GM23338 (cell line): ENCODE data around the gene KLF11. TPM values are rescaled to one million over a fixed set of nuclear protein-coding genes. Genes with fewer than 3 reads are reported as not detected.

Experiments used
- ATAC-seq: fragments of 200-7000 bp; cut with Tn5 transposase; 3 replicates; pipeline ENCODE4 v1.9.1; 2020
- DNase-seq: peaks from one replicate; pipeline ENCODE4 v3.0.0-alpha.2; 2015; ENCODE audit warnings: low spot score
- H2AFZ ChIP-seq: fragments of 200-600 bp; sonication (generic); 2 replicates; pipeline ENCODE4 v1.8.0; 2016; ENCODE audit warnings: antibody characterized with exemption, mild to moderate bottlenecking, moderate library complexity
- H3F3A ChIP-seq: fragments of 200-600 bp; sonication (generic); replicated peaks from 2 replicates; pipeline ENCODE4 v1.8.0; 2017; ENCODE audit warnings: antibody characterized with exemption, mixed run types, low read depth
- H3K27ac ChIP-seq: fragments of 200-600 bp; sonication (generic); 2 replicates; pipeline ENCODE4 v1.6.1; 2016; ENCODE audit warnings: low read depth
- H3K27me3 ChIP-seq: fragments of 200-600 bp; sonication (generic); 2 replicates; pipeline ENCODE4 v1.8.0; 2016; ENCODE audit warnings: mild to moderate bottlenecking, mixed run types, moderate library complexity; ENCODE audit not compliant: insufficient read depth
- H3K36me3 ChIP-seq: fragments of 200-600 bp; sonication (generic); 2 replicates; pipeline ENCODE4 v1.8.0; 2016; ENCODE audit warnings: mild to moderate bottlenecking; ENCODE audit not compliant: insufficient read depth
- H3K4me1 ChIP-seq: fragments of 200-600 bp; sonication (generic); 2 replicates; pipeline ENCODE4 v1.8.0; 2016; ENCODE audit warnings: mild to moderate bottlenecking, moderate library complexity; ENCODE audit not compliant: insufficient read depth
- H3K4me2 ChIP-seq: fragments of 200-600 bp; sonication (generic); 2 replicates; pipeline ENCODE4 v1.7.1; 2017; ENCODE audit warnings: mixed run types
- H3K4me3 ChIP-seq: fragments of 200-600 bp; sonication (generic); 2 replicates; pipeline ENCODE4 v1.6.1; 2016; ENCODE audit warnings: mixed run types
- H3K79me2 ChIP-seq: fragments of 200-600 bp; sonication (generic); replicated peaks from 2 replicates; pipeline ENCODE4 v1.8.0; 2017; ENCODE audit warnings: mild to moderate bottlenecking; ENCODE audit not compliant: insufficient read depth
- H3K9me2 ChIP-seq: fragments of 200-600 bp; sonication (generic); 2 replicates; pipeline ENCODE4 v1.8.0; 2017; ENCODE audit not compliant: insufficient read depth
- H4K20me1 ChIP-seq: fragments of 200-600 bp; sonication (generic); replicated peaks from 2 replicates; pipeline ENCODE4 v1.8.0; 2017; ENCODE audit warnings: mild to moderate bottlenecking; ENCODE audit not compliant: insufficient read depth
- H3K27ac Mint-ChIP-seq: 2 replicates; pipeline ENCODE4 v1.8.0; 2020; ENCODE audit warnings: inconsistent platforms, mild to moderate bottlenecking, moderate library complexity, mixed read lengths
- H3K27me3 Mint-ChIP-seq: 3 replicates; pipeline ENCODE4 v1.8.0; 2022; ENCODE audit warnings: low read depth, mild to moderate bottlenecking, moderate library complexity, mixed read lengths, inconsistent platforms; ENCODE audit not compliant: insufficient read depth, poor library complexity
- H3K36me3 Mint-ChIP-seq: 3 replicates; pipeline ENCODE4 v1.8.0; 2021; ENCODE audit warnings: low read depth, mild to moderate bottlenecking, inconsistent platforms, moderate library complexity, mixed read lengths
- H3K4me1 Mint-ChIP-seq: 3 replicates; pipeline ENCODE4 v1.8.0; 2020; ENCODE audit warnings: mild to moderate bottlenecking, inconsistent platforms, mixed read lengths
- H3K4me3 Mint-ChIP-seq: 3 replicates; pipeline ENCODE4 v1.8.0; 2021; ENCODE audit warnings: moderate library complexity, mild to moderate bottlenecking, inconsistent platforms, mixed read lengths
- H3K9me3 Mint-ChIP-seq: 3 replicates; pipeline ENCODE4 v1.8.0; 2020; ENCODE audit warnings: moderate library complexity, mild to moderate bottlenecking, inconsistent platforms, mixed read lengths
- CREB1 ChIP-seq: fragments of 250-450 bp; sonication (Bioruptor Pico); IDR thresholded peaks from 2 replicates; pipeline ENCODE4 v1.5.0; 2020; ENCODE audit warnings: low read depth, mild to moderate bottlenecking, moderate library complexity
- EZH2 ChIP-seq: fragments of 200-600 bp; sonication (generic); IDR thresholded peaks from one replicate; pipeline ENCODE4 v1.8.0; 2017; ENCODE audit warnings: antibody characterized with exemption, mild to moderate bottlenecking, low read depth; ENCODE audit not compliant: unreplicated experiment
- EZH2phosphoT487 ChIP-seq: fragments of 200-600 bp; sonication (generic); IDR thresholded peaks from one replicate; pipeline ENCODE4 v1.8.1; 2018; ENCODE audit warnings: antibody characterized with exemption; ENCODE audit not compliant: unreplicated experiment
- JUNB ChIP-seq: IDR thresholded peaks from one replicate; pipeline ENCODE4 v1.6.1; 2016; ENCODE audit warnings: antibody characterized with exemption; ENCODE audit not compliant: unreplicated experiment
- NANOG ChIP-seq: IDR thresholded peaks from 2 replicates; pipeline ENCODE4 v1.6.1; 2016; ENCODE audit warnings: antibody characterized with exemption, borderline replicate concordance
- POLR2AphosphoS5 ChIP-seq: IDR thresholded peaks from 2 replicates; pipeline ENCODE4 v1.6.1; 2016; ENCODE audit warnings: antibody characterized with exemption, low read depth
- STAT1 ChIP-seq: IDR thresholded peaks from one replicate; pipeline ENCODE4 v1.6.1; 2016; ENCODE audit warnings: antibody characterized with exemption; ENCODE audit not compliant: unreplicated experiment
- ZNF114 ChIP-seq: fragments of 250-450 bp; sonication (Bioruptor Pico); IDR thresholded peaks from 2 replicates; pipeline ENCODE4 v1.5.0; 2020; ENCODE audit warnings: mild to moderate bottlenecking, moderate library complexity
- ZNF331 ChIP-seq: fragments of 250-450 bp; sonication (Bioruptor Pico); IDR thresholded peaks from 2 replicates; pipeline ENCODE4 v1.5.0; 2020; ENCODE audit warnings: low read depth, mild to moderate bottlenecking, moderate library complexity
- polyA plus RNA-seq: library from polyadenylated mRNA; unstranded; fragments of >200 nt; fragmentation: Nextera tagmentation; extraction: Ambion mirVana; gene quantifications from 2 replicates; pipeline ENCODE4 v1.2.1, GENCODE V29; 2016
- total RNA-seq: library from RNA; depleted of rRNA; stranded (reverse); fragments of >200 nt; shearing (Covaris generic); gene quantifications from 2 replicates; pipeline ENCODE4 v1.2.3, GENCODE V29; 2014
- TF ChIP-seq, protein P1 (sequence below), 2 experiments: fragments of 200-600 bp in 1 of 2; sonication (generic) in 1 of 2; conservative IDR thresholded peaks; 2 replicates each; pipeline versions ENCODE4 v1.5.1 to v1.6.1; 2016 to 2017; ENCODE audit warnings: antibody characterized with exemption in 2 of 2, low read depth in 2 of 2, mild to moderate bottlenecking in 2 of 2, moderate library complexity in 1 of 2
- TF ChIP-seq, protein P2 (sequence below): IDR thresholded peaks from 2 replicates; pipeline ENCODE4 v1.6.1; 2016; ENCODE audit warnings: antibody characterized with exemption
- TF ChIP-seq, protein P3 (sequence below): IDR thresholded peaks from one replicate; pipeline ENCODE4 v1.6.1; 2018; ENCODE audit warnings: antibody characterized with exemption; ENCODE audit not compliant: unreplicated experiment

The KLF11 gene
- total and polyA plus RNA-seq, 2 experiments from 2014 or later = 1.4 to 5.6 TPM

DNA sequence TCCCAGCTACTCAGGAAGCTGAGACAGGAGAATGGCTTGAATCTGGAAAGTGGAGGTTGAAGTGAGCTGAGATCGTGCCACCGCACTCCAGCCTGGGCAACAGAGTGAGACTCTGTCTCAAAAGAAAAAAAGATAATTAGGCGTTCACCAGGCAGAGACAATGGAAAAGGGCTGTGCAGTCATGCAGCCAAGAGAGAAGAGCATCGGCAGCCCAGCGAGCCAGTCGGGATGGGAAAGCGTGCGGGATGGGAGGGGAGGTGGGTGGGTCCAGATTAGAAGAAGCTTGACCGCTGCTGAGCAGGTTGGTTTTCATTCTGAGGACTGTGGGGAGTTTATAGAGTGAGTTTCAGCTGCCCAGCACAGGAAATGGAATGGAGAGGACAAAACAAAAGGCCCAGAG lies 51.8 kb downstream of the KLF11 start:
- ATAC-seq = no peak
- TF ChIP-seq ZNF114 (CRISPR knock-in tag) = no peak
- TF ChIP-seq, protein P1, sequence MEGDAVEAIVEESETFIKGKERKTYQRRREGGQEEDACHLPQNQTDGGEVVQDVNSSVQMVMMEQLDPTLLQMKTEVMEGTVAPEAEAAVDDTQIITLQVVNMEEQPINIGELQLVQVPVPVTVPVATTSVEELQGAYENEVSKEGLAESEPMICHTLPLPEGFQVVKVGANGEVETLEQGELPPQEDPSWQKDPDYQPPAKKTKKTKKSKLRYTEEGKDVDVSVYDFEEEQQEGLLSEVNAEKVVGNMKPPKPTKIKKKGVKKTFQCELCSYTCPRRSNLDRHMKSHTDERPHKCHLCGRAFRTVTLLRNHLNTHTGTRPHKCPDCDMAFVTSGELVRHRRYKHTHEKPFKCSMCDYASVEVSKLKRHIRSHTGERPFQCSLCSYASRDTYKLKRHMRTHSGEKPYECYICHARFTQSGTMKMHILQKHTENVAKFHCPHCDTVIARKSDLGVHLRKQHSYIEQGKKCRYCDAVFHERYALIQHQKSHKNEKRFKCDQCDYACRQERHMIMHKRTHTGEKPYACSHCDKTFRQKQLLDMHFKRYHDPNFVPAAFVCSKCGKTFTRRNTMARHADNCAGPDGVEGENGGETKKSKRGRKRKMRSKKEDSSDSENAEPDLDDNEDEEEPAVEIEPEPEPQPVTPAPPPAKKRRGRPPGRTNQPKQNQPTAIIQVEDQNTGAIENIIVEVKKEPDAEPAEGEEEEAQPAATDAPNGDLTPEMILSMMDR (conservative IDR thresholded peaks at IDR 0.05; ENCODE audit: low read depth in 2 of 2) = no peak
- TF ChIP-seq CREB1 (CRISPR knock-in tag) = no peak
- TF ChIP-seq EZH2phosphoT487 = no peak
- no peak for TF ChIP-seq EZH2
- no peak for TF ChIP-seq POLR2AphosphoS5
- no peak for TF ChIP-seq JUNB
- TF ChIP-seq, protein P2, sequence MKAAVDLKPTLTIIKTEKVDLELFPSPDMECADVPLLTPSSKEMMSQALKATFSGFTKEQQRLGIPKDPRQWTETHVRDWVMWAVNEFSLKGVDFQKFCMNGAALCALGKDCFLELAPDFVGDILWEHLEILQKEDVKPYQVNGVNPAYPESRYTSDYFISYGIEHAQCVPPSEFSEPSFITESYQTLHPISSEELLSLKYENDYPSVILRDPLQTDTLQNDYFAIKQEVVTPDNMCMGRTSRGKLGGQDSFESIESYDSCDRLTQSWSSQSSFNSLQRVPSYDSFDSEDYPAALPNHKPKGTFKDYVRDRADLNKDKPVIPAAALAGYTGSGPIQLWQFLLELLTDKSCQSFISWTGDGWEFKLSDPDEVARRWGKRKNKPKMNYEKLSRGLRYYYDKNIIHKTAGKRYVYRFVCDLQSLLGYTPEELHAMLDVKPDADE = no peak
- TF ChIP-seq NANOG = no peak
- no peak for TF ChIP-seq STAT1
- DNase-seq = no peak
- peaks cover 12% of the 10 kb centered on the region for H3K27me3 Mint-ChIP-seq
- Histone ChIP-seq H3K4me2 (no peak overlapping the region), H4K20me1 (no peaks in the 10 kb centered on the region), H2AFZ (no peak overlapping the region), H3K9me2 (no peaks in the 10 kb centered on the region), H3F3A (no peaks in the 10 kb centered on the region), H3K79me2 (no peaks in the 10 kb centered on the region), H3K4me3 (no peak overlapping the region), H3K27ac (no peak overlapping the region), H3K4me1 (no peaks in the 10 kb centered on the region; the same call in 1 of the 2 replicates), H3K27me3 (no peaks in the 10 kb centered on the region), H3K36me3 (no peaks in the 10 kb centered on the region)
- no peak overlapping the region for H3K27ac Mint-ChIP-seq
- no peaks in the 10 kb centered on the region for H3K36me3 Mint-ChIP-seq
- H3K4me1 Mint-ChIP-seq = peaks cover 27% of the 10 kb centered on the region
- 0 out of 3 replicates have a peak, but pooled peaks cover 8% of the 10 kb centered on the region for H3K9me3 Mint-ChIP-seq
- no peak overlapping the region for H3K4me3 Mint-ChIP-seq

DNA sequence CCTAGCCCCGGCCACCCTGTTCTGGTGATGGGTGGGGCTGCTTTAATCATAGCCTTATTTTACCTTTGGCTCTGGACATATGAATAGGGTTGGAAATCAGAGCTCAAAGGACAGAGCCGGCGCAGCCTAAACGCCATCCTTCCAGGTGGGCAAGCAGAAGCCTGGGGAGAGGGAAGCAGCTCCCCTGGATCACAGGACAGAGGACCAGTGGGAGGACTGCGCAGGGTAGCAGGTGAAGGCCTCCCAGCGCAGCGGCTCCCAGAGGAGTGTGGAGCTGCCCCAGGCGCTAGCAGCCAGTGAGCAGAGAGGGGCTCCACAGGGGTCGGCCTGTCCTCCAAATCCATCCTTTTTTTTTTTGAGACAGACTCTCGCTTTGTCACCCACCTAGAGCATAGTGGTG lies 53.3 kb downstream of the KLF11 start:
- Mint-ChIP-seq H3K27ac (no peak overlapping the region), H3K4me3 (no peak overlapping the region)

More for the DNA sequence above, 53.3 kb downstream of the KLF11 start:
- no peak overlapping the region for H3K4me2 ChIP-seq
- Mint-ChIP-seq H3K9me3 (0 out of 3 replicates have a peak, but pooled peaks cover 8% of the 10 kb centered on the region), H3K36me3 (no peaks in the 10 kb centered on the region), H3K27me3 (peaks cover 12% of the 10 kb centered on the region), H3K4me1 (peaks cover 27% of the 10 kb centered on the region)
- ATAC-seq (peak; percentile 34), DNase-seq (no peak)
- no peaks in the 10 kb centered on the region for H3K36me3 ChIP-seq
- H3K4me1 ChIP-seq = no peaks in the 10 kb centered on the region; the same call in 1 of the 2 replicates
- no peak overlapping the region for H3K27ac ChIP-seq
- no peak overlapping the region for H3K4me3 ChIP-seq
- no peaks in the 10 kb centered on the region for H4K20me1 ChIP-seq
- H2AFZ ChIP-seq = no peak overlapping the region
- no peaks in the 10 kb centered on the region for H3K27me3 ChIP-seq
- no peaks in the 10 kb centered on the region for H3K9me2 ChIP-seq
- H3K79me2 ChIP-seq = no peaks in the 10 kb centered on the region
- no peak for TF ChIP-seq NANOG
- no peak for TF ChIP-seq CREB1 (CRISPR knock-in tag)
- TF ChIP-seq EZH2phosphoT487 = no peak
- TF ChIP-seq ZNF114 (CRISPR knock-in tag) = no peak
- TF ChIP-seq, protein P2 = no peak
- TF ChIP-seq POLR2AphosphoS5 = no peak
- TF ChIP-seq JUNB = no peak
- TF ChIP-seq, protein P1 (conservative IDR thresholded peaks at IDR 0.05; ENCODE audit: low read depth in 2 of 2) = no peak
- TF ChIP-seq ZNF331 (CRISPR knock-in tag) = no peak
- TF ChIP-seq, protein P3, sequence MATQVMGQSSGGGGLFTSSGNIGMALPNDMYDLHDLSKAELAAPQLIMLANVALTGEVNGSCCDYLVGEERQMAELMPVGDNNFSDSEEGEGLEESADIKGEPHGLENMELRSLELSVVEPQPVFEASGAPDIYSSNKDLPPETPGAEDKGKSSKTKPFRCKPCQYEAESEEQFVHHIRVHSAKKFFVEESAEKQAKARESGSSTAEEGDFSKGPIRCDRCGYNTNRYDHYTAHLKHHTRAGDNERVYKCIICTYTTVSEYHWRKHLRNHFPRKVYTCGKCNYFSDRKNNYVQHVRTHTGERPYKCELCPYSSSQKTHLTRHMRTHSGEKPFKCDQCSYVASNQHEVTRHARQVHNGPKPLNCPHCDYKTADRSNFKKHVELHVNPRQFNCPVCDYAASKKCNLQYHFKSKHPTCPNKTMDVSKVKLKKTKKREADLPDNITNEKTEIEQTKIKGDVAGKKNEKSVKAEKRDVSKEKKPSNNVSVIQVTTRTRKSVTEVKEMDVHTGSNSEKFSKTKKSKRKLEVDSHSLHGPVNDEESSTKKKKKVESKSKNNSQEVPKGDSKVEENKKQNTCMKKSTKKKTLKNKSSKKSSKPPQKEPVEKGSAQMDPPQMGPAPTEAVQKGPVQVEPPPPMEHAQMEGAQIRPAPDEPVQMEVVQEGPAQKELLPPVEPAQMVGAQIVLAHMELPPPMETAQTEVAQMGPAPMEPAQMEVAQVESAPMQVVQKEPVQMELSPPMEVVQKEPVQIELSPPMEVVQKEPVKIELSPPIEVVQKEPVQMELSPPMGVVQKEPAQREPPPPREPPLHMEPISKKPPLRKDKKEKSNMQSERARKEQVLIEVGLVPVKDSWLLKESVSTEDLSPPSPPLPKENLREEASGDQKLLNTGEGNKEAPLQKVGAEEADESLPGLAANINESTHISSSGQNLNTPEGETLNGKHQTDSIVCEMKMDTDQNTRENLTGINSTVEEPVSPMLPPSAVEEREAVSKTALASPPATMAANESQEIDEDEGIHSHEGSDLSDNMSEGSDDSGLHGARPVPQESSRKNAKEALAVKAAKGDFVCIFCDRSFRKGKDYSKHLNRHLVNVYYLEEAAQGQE = no peak
- H3F3A ChIP-seq = no peaks in the 10 kb centered on the region
